GM12878 (cell line): ENCODE data around the gene NDUFB1.

Experiments used
- SRF ChIP-seq, 2 experiments: IDR thresholded peaks; 2 replicates each; pipeline ENCODE4 v1.6.1; 2011; ENCODE audit warnings: low read depth in 2 of 2, low read length in 2 of 2, mild to moderate bottlenecking in 1 of 2, moderate library complexity in 1 of 2
- STAT1 ChIP-seq: fragments of 450-650 bp; conservative IDR thresholded peaks from 2 replicates; pipeline ENCODE4 v1.6.1; 2014; ENCODE audit warnings: antibody characterized with exemption, mild to moderate bottlenecking

GRCh38 chr14:92160619-92161018, 39.1 kb upstream of the NDUFB1 start:
- TF ChIP-seq SRF (IDR thresholded peaks at IDR 0.05; ENCODE audit: low read depth in 2 of 2, low read length in 2 of 2) (no peak), STAT1 (no peak)
